HCT116 (cell line): Measurements from ENCODE around the gene DDX60.

Experiments used
- CEBPB ChIP-seq: IDR thresholded peaks from 2 replicates; pipeline ENCODE4 v1.6.1; 2012; ENCODE audit warnings: low read depth
- EGR1 ChIP-seq: IDR thresholded peaks from 2 replicates; pipeline ENCODE4 v1.6.1; 2012; ENCODE audit warnings: low read depth
- EZH2 ChIP-seq: fragments of 200-600 bp; sonication (generic); IDR thresholded peaks from 2 replicates; pipeline ENCODE4 v1.6.1; 2017; ENCODE audit warnings: antibody characterized with exemption, mixed run types
- EZH2phosphoT487 ChIP-seq: fragments of 200-600 bp; IDR thresholded peaks from 2 replicates; pipeline ENCODE4 v1.6.1; 2018; ENCODE audit warnings: antibody characterized with exemption, borderline replicate concordance
- FOSL1 ChIP-seq: IDR thresholded peaks from 2 replicates; pipeline ENCODE4 v1.6.1; 2012; ENCODE audit warnings: low read depth
- POLR2A ChIP-seq: IDR thresholded peaks from 2 replicates; pipeline ENCODE4 v1.7.0; 2011; ENCODE audit warnings: borderline replicate concordance; ENCODE audit not compliant: insufficient read depth, insufficient read length; ENCODE audit errors: extremely low read depth
- POLR2AphosphoS5 ChIP-seq: IDR thresholded peaks from 2 replicates; pipeline ENCODE4 v1.6.1; 2011; ENCODE audit warnings: mild to moderate bottlenecking, low read depth, low read length, moderate library complexity
- TCF7L2 ChIP-seq: IDR thresholded peaks from 2 replicates; pipeline ENCODE4 v1.7.0; 2011; ENCODE audit warnings: borderline replicate concordance, inconsistent platforms; ENCODE audit not compliant: insufficient read depth, insufficient read length; ENCODE audit errors: extremely low read depth
- YY1 ChIP-seq: IDR thresholded peaks from 2 replicates; pipeline ENCODE4 v1.6.1; 2011; ENCODE audit warnings: low read length, low read depth, moderate library complexity, mild to moderate bottlenecking; ENCODE audit not compliant: insufficient replicate concordance; ENCODE audit errors: extremely low read depth
- TF ChIP-seq, protein P1 (sequence below), 3 experiments: fragments of 200-600 bp in 1 of 3; sonication (generic) in 1 of 3; IDR thresholded peaks in 2 of 3; conservative IDR thresholded peaks in 1 of 3; 2 replicates each; pipeline ENCODE4 v1.5.1; 2012 to 2017; ENCODE audit warnings: low read depth in 2 of 3, low read length in 2 of 3, antibody characterized with exemption in 1 of 3, borderline replicate concordance in 1 of 3, control low read depth in 1 of 3, mild to moderate bottlenecking in 1 of 3, mixed read lengths in 1 of 3, mixed run types in 1 of 3, moderate library complexity in 1 of 3; ENCODE audit not compliant: insufficient read depth in 1 of 3
- TF ChIP-seq, protein P2 (sequence below): IDR thresholded peaks from 2 replicates; pipeline ENCODE4 v1.6.1; 2012
- TF ChIP-seq, protein P3 (sequence below): IDR thresholded peaks from 2 replicates; pipeline ENCODE4 v1.6.1; 2012; ENCODE audit warnings: low read depth
- TF ChIP-seq, protein P4 (sequence below): IDR thresholded peaks from 2 replicates; pipeline ENCODE4 v1.6.1; 2012

DNA sequence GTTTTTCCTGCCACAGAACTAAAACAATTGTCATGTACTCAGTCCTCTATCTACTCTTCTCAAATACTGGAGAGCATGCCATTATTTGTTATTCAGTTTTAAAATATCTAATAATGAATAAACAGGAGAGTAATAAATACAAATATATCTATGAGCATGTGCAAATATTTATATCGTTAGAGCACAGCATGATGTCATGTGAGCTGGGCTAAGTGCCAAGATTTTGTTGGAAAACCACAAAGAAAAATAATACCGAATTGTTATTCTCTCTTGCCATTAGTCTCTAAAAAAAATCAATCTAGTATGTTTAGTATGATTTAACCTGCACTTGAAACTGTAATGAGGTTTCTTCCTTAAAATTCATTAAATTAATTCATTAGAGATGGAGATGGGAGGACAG lies 97.3 kb downstream of the DDX60 start:
- TF ChIP-seq, protein P1, sequence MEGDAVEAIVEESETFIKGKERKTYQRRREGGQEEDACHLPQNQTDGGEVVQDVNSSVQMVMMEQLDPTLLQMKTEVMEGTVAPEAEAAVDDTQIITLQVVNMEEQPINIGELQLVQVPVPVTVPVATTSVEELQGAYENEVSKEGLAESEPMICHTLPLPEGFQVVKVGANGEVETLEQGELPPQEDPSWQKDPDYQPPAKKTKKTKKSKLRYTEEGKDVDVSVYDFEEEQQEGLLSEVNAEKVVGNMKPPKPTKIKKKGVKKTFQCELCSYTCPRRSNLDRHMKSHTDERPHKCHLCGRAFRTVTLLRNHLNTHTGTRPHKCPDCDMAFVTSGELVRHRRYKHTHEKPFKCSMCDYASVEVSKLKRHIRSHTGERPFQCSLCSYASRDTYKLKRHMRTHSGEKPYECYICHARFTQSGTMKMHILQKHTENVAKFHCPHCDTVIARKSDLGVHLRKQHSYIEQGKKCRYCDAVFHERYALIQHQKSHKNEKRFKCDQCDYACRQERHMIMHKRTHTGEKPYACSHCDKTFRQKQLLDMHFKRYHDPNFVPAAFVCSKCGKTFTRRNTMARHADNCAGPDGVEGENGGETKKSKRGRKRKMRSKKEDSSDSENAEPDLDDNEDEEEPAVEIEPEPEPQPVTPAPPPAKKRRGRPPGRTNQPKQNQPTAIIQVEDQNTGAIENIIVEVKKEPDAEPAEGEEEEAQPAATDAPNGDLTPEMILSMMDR (IDR thresholded peaks at IDR 0.05 in 2 of 3, conservative IDR thresholded peaks at IDR 0.05 in 1 of 3; ENCODE audit: borderline replicate concordance in 1 of 3, insufficient read depth in 1 of 3, low read depth in 2 of 3, low read length in 2 of 3) = no peak
- TF ChIP-seq, protein P2, sequence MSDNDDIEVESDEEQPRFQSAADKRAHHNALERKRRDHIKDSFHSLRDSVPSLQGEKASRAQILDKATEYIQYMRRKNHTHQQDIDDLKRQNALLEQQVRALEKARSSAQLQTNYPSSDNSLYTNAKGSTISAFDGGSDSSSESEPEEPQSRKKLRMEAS = no peak
- TF ChIP-seq EZH2 (no peak), POLR2A (no peak), POLR2AphosphoS5 (no peak), FOSL1 (no peak), TCF7L2 (no peak), EZH2phosphoT487 (no peak), YY1 (no peak), CEBPB (no peak), EGR1 (no peak)
- TF ChIP-seq, protein P3, sequence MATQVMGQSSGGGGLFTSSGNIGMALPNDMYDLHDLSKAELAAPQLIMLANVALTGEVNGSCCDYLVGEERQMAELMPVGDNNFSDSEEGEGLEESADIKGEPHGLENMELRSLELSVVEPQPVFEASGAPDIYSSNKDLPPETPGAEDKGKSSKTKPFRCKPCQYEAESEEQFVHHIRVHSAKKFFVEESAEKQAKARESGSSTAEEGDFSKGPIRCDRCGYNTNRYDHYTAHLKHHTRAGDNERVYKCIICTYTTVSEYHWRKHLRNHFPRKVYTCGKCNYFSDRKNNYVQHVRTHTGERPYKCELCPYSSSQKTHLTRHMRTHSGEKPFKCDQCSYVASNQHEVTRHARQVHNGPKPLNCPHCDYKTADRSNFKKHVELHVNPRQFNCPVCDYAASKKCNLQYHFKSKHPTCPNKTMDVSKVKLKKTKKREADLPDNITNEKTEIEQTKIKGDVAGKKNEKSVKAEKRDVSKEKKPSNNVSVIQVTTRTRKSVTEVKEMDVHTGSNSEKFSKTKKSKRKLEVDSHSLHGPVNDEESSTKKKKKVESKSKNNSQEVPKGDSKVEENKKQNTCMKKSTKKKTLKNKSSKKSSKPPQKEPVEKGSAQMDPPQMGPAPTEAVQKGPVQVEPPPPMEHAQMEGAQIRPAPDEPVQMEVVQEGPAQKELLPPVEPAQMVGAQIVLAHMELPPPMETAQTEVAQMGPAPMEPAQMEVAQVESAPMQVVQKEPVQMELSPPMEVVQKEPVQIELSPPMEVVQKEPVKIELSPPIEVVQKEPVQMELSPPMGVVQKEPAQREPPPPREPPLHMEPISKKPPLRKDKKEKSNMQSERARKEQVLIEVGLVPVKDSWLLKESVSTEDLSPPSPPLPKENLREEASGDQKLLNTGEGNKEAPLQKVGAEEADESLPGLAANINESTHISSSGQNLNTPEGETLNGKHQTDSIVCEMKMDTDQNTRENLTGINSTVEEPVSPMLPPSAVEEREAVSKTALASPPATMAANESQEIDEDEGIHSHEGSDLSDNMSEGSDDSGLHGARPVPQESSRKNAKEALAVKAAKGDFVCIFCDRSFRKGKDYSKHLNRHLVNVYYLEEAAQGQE = no peak
- TF ChIP-seq, protein P4, sequence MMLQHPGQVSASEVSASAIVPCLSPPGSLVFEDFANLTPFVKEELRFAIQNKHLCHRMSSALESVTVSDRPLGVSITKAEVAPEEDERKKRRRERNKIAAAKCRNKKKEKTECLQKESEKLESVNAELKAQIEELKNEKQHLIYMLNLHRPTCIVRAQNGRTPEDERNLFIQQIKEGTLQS = no peak
